GM21515 (cell line): Measurements from ENCODE around the gene ADGRA1.
"Not testable (repeated sequence)": the region's sequence is repeated elsewhere in the genome, so short reads cannot be mapped to it uniquely, and the experiment has no call there.

Source experiments
- ATAC-seq: cut with Tn5 transposase; IDR thresholded peaks from one replicate; pipeline ENCODE4 v1.9.1; 2021; ENCODE audit not compliant: unreplicated experiment

ADGRA1 gene

GRCh38 chr10:133141144-133141957, 53.6 kb downstream of the ADGRA1 start:
- ATAC-seq = no peak

- ATAC-seq = no peak
Measured at GRCh38 chr10:133141958-133142340, 54.2 kb downstream of the ADGRA1 start.

- no peak for ATAC-seq
Measured at GRCh38 chr10:133142523-133143199, 54.9 kb downstream of the ADGRA1 start.

- ATAC-seq = no peak
Measured at GRCh38 chr10:133143200-133143533, 55.4 kb downstream of the ADGRA1 start.

- no peak for ATAC-seq
Measured at GRCh38 chr10:133143546-133143945, 55.8 kb downstream of the ADGRA1 start.

- no peak for ATAC-seq
Measured at GRCh38 chr10:133144771-133145170, 57.0 kb downstream of the ADGRA1 start.

- no peak for ATAC-seq
Measured at GRCh38 chr10:133150226-133150625, 62.5 kb downstream of the ADGRA1 start.

- no peak for ATAC-seq
Measured at GRCh38 chr10:133150656-133151055, 62.9 kb downstream of the ADGRA1 start.

GRCh38 chr10:133151071-133151470, 63.3 kb downstream of the ADGRA1 start:
- ATAC-seq = not testable (repeated sequence)

- ATAC-seq = no peak
Measured at GRCh38 chr10:133151543-133151972, 63.8 kb downstream of the ADGRA1 start.

- no peak for ATAC-seq
Measured at GRCh38 chr10:133154411-133154810, 66.7 kb downstream of the ADGRA1 start.

- no peak for ATAC-seq
Measured at GRCh38 chr10:133154996-133155778, 67.5 kb downstream of the ADGRA1 start.

GRCh38 chr10:133156674-133157579, 69.2 kb downstream of the ADGRA1 start:
- ATAC-seq = no peak

GRCh38 chr10:133157662-133158436, 70.1 kb downstream of the ADGRA1 start:
- ATAC-seq = no peak

GRCh38 chr10:133158437-133158755, 70.7 kb downstream of the ADGRA1 start:
- ATAC-seq = no peak

- ATAC-seq = no peak
Measured at GRCh38 chr10:133158756-133159610, 71.3 kb downstream of the ADGRA1 start.

- no peak for ATAC-seq
Measured at GRCh38 chr10:133159611-133159949, 71.9 kb downstream of the ADGRA1 start.

- no peak for ATAC-seq
Measured at GRCh38 chr10:133159950-133160825, 72.5 kb downstream of the ADGRA1 start, which contains the start of gene KNDC1. Gene KNDC1 (plus strand): TSS chr10:133160219. CDS start chr10:133160468, 249 bp downstream.
